Measurements from ENCODE around the gene CDPF1. TPM values are rescaled to one million over a fixed set of nuclear protein-coding genes. Genes with fewer than 3 reads are reported as not detected.

The CDPF1 gene
- total RNA-seq, 4 donors from 2014 or later, result 10.0 to 17.3 (median 13.2) TPM

DNA sequence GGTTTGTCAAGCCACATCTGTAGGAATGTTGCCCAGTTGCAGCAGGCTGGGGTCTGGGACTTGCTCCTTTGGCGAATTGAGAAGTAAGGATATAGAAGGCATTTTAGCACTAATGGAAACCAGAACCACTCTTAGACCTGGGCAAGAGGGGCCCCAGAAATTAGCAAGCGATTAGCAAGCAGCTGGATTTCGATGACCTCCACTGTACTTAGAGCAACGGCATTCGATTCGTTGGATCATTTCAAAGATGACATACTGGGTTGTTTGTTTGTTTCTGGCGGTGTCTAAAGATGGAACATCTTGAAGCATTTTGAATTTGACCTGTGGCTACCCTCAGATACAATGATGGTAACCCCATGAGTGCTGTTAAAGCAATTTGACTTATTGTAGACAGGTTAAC lies 1.2 kb upstream of the CDPF1 start:
- 60 to 63% methylated on average over 7 of the region's 7 CpGs for WGBS, 2 donors
- intact Hi-C loops (cut with DNase I; ENCODE audit: low total_unique reads), result no loop called here
- no peak overlapping the region for H3K4me3 ChIP-seq (ENCODE audit: low read depth, poor library complexity, severe bottlenecking)
- TF ChIP-seq CTCF (IDR thresholded peaks at IDR 0.05) (no peak), POLR2A (IDR thresholded peaks at IDR 0.05) (no peak)
- DNase-seq (ENCODE audit: low spot score in 2 of 2), result no peak

- intact Hi-C loops (cut with DNase I; ENCODE audit: low total_unique reads), result no loop called here
- peak overlapping the region; percentile 82 for H3K4me3 ChIP-seq (ENCODE audit: low read depth, poor library complexity, severe bottlenecking)
- no peak for DNase-seq (ENCODE audit: low spot score in 2 of 2)
- TF ChIP-seq POLR2A (IDR thresholded peaks at IDR 0.05) (no peak), CTCF (IDR thresholded peaks at IDR 0.05) (no peak)
- 9 to 13% methylated on average over 10 to 25 of the region's 25 CpGs for WGBS, 2 donors
Measured at GRCh38 chr22:46250783-46251125, 661 bp upstream of the CDPF1 start.

DNA sequence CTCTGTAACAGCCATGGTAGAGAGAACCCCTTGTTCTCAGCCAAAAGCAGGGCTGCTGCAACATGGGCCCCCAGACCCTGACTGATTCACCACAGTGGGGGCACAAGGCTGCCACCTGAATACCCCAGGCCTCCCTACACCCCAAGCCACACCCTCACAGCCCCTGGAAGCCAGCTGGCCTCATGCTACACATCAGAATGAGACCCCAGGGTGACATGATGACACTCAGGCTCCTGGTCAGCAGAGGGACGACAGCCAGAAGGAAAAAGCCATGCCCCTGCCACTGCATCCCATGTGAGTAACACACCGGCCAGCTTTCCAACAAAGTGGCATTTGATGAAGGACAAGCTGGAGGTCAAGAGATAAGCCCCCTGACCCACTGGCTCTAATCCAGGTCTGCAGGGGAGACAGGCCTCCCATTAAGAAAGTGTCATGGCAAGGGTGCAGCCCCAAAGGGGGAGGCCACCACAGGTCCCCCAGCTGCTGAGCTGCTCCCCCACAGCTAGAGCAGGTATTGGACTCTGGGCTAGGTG lies 2.6 kb downstream of the CDPF1 start:
- no peak overlapping the region for H3K4me3 ChIP-seq (ENCODE audit: low read depth, poor library complexity, severe bottlenecking)
- 96 to 100% methylated on average over 2 of the region's 2 CpGs for WGBS, 2 donors
- TF ChIP-seq CTCF (IDR thresholded peaks at IDR 0.05), result no peak
- TF ChIP-seq POLR2A (IDR thresholded peaks at IDR 0.05), result no peak
- no peak for DNase-seq (ENCODE audit: low spot score in 2 of 2)
- intact Hi-C loops (cut with DNase I; ENCODE audit: low total_unique reads), result no loop called here

GRCh38 chr22:46246178-46246577 lies 3.9 kb downstream of the CDPF1 start:
- no peak for DNase-seq (ENCODE audit: low spot score in 2 of 2)
- intact Hi-C loops (cut with DNase I; ENCODE audit: low total_unique reads), result no loop called here
- WGBS, 2 donors, result 92 to 96% methylated on average over 10 of the region's 10 CpGs

DNA sequence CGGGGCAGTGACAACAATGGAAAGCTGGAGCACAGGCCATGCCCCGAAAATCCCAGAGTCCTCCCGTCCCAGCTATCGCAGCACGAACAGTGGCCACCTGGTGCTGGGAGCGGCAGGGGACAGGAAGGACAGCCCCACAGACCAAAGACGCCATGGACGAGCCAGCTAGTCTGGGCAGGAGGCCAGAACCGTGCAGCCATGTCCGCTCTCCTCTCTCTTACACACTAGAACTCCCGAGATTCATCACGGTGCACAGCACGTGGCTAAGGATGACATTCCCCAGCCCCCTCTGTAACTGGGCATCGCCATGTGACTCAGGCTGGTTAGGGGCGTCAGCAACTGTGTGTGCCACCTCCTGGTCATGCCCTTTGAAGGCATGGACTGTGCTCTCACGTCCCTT lies 4.6 kb downstream of the CDPF1 start:
- peak in 1 of 2 donors; percentile 82 for DNase-seq (ENCODE audit: low spot score in 2 of 2)
- H3K4me3 ChIP-seq (ENCODE audit: low read depth, poor library complexity, severe bottlenecking), result no peak overlapping the region
- WGBS, 2 donors, result 59 to 82% methylated on average over 16 of the region's 16 CpGs
- intact Hi-C loops (cut with DNase I; ENCODE audit: low total_unique reads), result no loop called here
- TF ChIP-seq POLR2A (IDR thresholded peaks at IDR 0.05) (no peak), CTCF (IDR thresholded peaks at IDR 0.05) (no peak)

More at GRCh38 chr22:46246178-46246577, 3.9 kb downstream of the CDPF1 start:
- no peak overlapping the region for H3K4me3 ChIP-seq (ENCODE audit: low read depth, poor library complexity, severe bottlenecking)
- TF ChIP-seq CTCF (IDR thresholded peaks at IDR 0.05) (no peak), POLR2A (IDR thresholded peaks at IDR 0.05) (no peak)

DNA sequence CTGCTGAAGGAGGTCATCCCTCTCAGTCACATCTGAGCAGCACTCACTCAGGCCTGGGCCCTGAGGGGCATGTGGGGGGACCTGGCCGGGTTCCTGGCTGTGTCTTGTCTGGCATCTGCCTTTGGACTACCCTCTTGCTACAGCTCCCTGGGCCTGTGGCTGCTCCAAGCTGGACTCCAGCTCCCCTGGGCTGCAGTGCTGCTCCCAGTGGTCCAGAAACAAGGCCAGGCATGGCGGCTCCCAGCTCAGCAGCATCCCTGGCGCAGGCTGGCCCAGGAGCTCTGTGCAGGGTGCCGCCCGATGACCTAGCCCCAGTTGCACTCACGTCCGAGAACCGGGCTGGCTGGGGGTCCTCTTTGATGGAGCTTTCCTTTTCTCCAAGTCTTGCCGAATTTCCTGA lies 5.3 kb downstream of the CDPF1 start:
- TF ChIP-seq POLR2A (IDR thresholded peaks at IDR 0.05), result no peak
- TF ChIP-seq CTCF (IDR thresholded peaks at IDR 0.05), result no peak
- 83 to 91% methylated on average over 8 to 9 of the region's 9 CpGs for WGBS, 2 donors
- no peak for DNase-seq (ENCODE audit: low spot score in 2 of 2)
- no peak overlapping the region for H3K4me3 ChIP-seq (ENCODE audit: low read depth, poor library complexity, severe bottlenecking)
- intact Hi-C loops (cut with DNase I; ENCODE audit: low total_unique reads), result no loop called here
